IMR-90 (cell line): Measurements from ENCODE around the gene LEPR. TPM values are rescaled to one million over a fixed set of nuclear protein-coding genes. Genes with fewer than 3 reads are reported as not detected.

Experiments used
- ATAC-seq: fragments of 200-7000 bp; cut with Tn5 transposase; 2 replicates; pipeline ENCODE4 v1.9.1; 2020; ENCODE audit warnings: low read depth, mild to moderate bottlenecking, moderate library complexity
- BruUV-seq: library from RNA; stranded (reverse); fragments of 400-500 nt; replicated peaks from 2 replicates; lab custom pipeline; 2021; lab: Mats Ljungman, UMichigan
- CTCF ChIA-PET: fragments of 300-600 bp; formaldehyde crosslinking; extraction: SDS; loops from one replicate; lab custom pipeline; 2021; ENCODE audit warnings: antibody characterized with exemption; lab: Yijun Ruan, JAX
- POLR2A ChIA-PET: fragments of 300-600 bp; sonication (Branson Sonifier 250); formaldehyde crosslinking; loops from one replicate; lab custom pipeline; 2022; ENCODE audit warnings: antibody characterized with exemption; ENCODE audit not compliant: unreplicated experiment; lab: Charles Lee
- DNase-seq: peaks from one replicate; pipeline ENCODE4 v3.0.0; 2013
- H2AFZ ChIP-seq: replicated peaks from 2 replicates; pipeline ENCODE3; 2013; ENCODE audit warnings: low read length, mild to moderate bottlenecking; ENCODE audit not compliant: poor library complexity
- H2AK5ac ChIP-seq: 2 replicates; pipeline ENCODE4 v1.6.1; 2013; ENCODE audit warnings: low read depth, low read length, inconsistent platforms
- H2AK9ac ChIP-seq: replicated peaks from 2 replicates; pipeline ENCODE3; 2013; ENCODE audit warnings: mild to moderate bottlenecking, low read depth, low read length, moderate library complexity; ENCODE audit not compliant: poor library complexity
- H2BK120ac ChIP-seq: 2 replicates; pipeline ENCODE4 v1.6.1; 2013; ENCODE audit warnings: low read depth, low read length, inconsistent platforms
- H2BK15ac ChIP-seq: 3 replicates; pipeline ENCODE4 v1.6.1; 2013; ENCODE audit warnings: low read depth, low read length, inconsistent platforms
- H2BK20ac ChIP-seq: 2 replicates; pipeline ENCODE4 v1.6.1; 2013; ENCODE audit warnings: low read depth, mild to moderate bottlenecking, inconsistent platforms, low read length, moderate library complexity
- H2BK5ac ChIP-seq: 2 replicates; pipeline ENCODE4 v1.6.1; 2013; ENCODE audit warnings: mild to moderate bottlenecking, low read depth, low read length, inconsistent platforms; ENCODE audit not compliant: poor library complexity, severe bottlenecking
- H3K14ac ChIP-seq: replicated peaks from 2 replicates; pipeline ENCODE4 v1.6.1; 2013; ENCODE audit warnings: low read depth, low read length, inconsistent platforms
- H3K18ac ChIP-seq: 2 replicates; pipeline ENCODE4 v1.6.1; 2013; ENCODE audit warnings: low read depth, low read length, control low read depth
- H3K23ac ChIP-seq: 2 replicates; pipeline ENCODE4 v1.6.1; 2013; ENCODE audit warnings: low read depth, low read length, inconsistent platforms
- H3K27ac ChIP-seq: 2 replicates; pipeline ENCODE4 v1.5.1; 2013; ENCODE audit warnings: mild to moderate bottlenecking, control low read depth, low read length; ENCODE audit not compliant: insufficient read depth
- H3K27me3 ChIP-seq: 2 replicates; pipeline ENCODE4 v1.6.1; 2013; ENCODE audit warnings: low read length; ENCODE audit not compliant: control insufficient read depth, insufficient read depth
- H3K36me3 ChIP-seq: 2 replicates; pipeline ENCODE4 v1.6.1; 2013; ENCODE audit warnings: low read length, mixed read lengths; ENCODE audit not compliant: control insufficient read depth, insufficient read depth
- H3K4ac ChIP-seq: 2 replicates; pipeline ENCODE4 v1.6.1; 2013; ENCODE audit warnings: low read depth, low read length, inconsistent platforms
- H3K4me1 ChIP-seq: 2 replicates; pipeline ENCODE4 v1.6.1; 2013; ENCODE audit warnings: low read length, mixed read lengths; ENCODE audit not compliant: control insufficient read depth, insufficient read depth
- H3K4me2 ChIP-seq: 2 replicates; pipeline ENCODE4 v1.6.1; 2013; ENCODE audit warnings: low read depth, mild to moderate bottlenecking, control low read depth, low read length, moderate library complexity
- H3K4me3 ChIP-seq: 2 replicates; pipeline ENCODE4 v1.5.1; 2013; ENCODE audit warnings: low read depth, mild to moderate bottlenecking, control low read depth, low read length, moderate library complexity; ENCODE audit not compliant: insufficient read depth
- H3K56ac ChIP-seq: 2 replicates; pipeline ENCODE4 v1.6.1; 2013; ENCODE audit warnings: low read length, inconsistent platforms; ENCODE audit not compliant: insufficient read depth; ENCODE audit errors: extremely low read depth
- H3K79me1 ChIP-seq, 2 experiments: 2 replicates each; pipeline ENCODE4 v1.6.1; 2013; ENCODE audit warnings: low read length in 2 of 2, inconsistent platforms in 1 of 2, low read depth in 1 of 2
- H3K9ac ChIP-seq: 2 replicates; pipeline ENCODE4 v1.6.1; 2013; ENCODE audit warnings: low read depth, low read length, control low read depth
- H3K9me1 ChIP-seq: 2 replicates; pipeline ENCODE4 v1.6.1; 2013; ENCODE audit warnings: low read length, inconsistent platforms; ENCODE audit not compliant: insufficient read depth
- H3K9me3 ChIP-seq: 2 replicates; pipeline ENCODE4 v1.6.1; 2013; ENCODE audit warnings: low read length; ENCODE audit not compliant: control insufficient read depth, insufficient read depth
- H4K20me1 ChIP-seq: 2 replicates; pipeline ENCODE4 v1.6.1; 2013; ENCODE audit warnings: low read length, inconsistent platforms; ENCODE audit not compliant: insufficient read depth
- H4K5ac ChIP-seq: 2 replicates; pipeline ENCODE4 v1.6.1; 2013; ENCODE audit warnings: mild to moderate bottlenecking, low read depth, low read length, control low read depth
- H4K8ac ChIP-seq, 2 experiments: 2 replicates each; pipeline ENCODE4 v1.6.1; 2013; ENCODE audit warnings: low read depth in 2 of 2, low read length in 2 of 2, control low read depth in 1 of 2, inconsistent platforms in 1 of 2
- H4K91ac ChIP-seq: 2 replicates; pipeline ENCODE4 v1.6.1; 2013; ENCODE audit warnings: low read depth, low read length, inconsistent platforms; ENCODE audit not compliant: insufficient read depth
- CEBPB ChIP-seq: IDR thresholded peaks from 2 replicates; pipeline ENCODE4 v1.6.1; 2012; ENCODE audit warnings: low read depth, low read length, improper control_type of control experiment
- MAFK ChIP-seq: IDR thresholded peaks from 2 replicates; pipeline ENCODE4 v1.6.1; 2012; ENCODE audit warnings: low read depth, low read length, improper control_type of control experiment
- MAZ ChIP-seq: IDR thresholded peaks from 2 replicates; pipeline ENCODE4 v1.6.1; 2012; ENCODE audit warnings: low read depth, mild to moderate bottlenecking, low read length, improper control_type of control experiment, moderate library complexity, borderline replicate concordance
- USF2 ChIP-seq: fragments of 150-350 bp; IDR thresholded peaks from 2 replicates; pipeline ENCODE4 v1.6.1; 2017; ENCODE audit warnings: mild to moderate bottlenecking, antibody characterized with exemption, low read length, low read depth
- WGBS, 2 experiments: methylation state at CpG; one replicate each; pipeline versions ENCODE4 v1.1.5 to v1.1.7; 2013; ENCODE audit warnings: missing lambda C conversion rate in 2 of 2; ENCODE audit not compliant: insufficient read length in 1 of 2; ENCODE audit errors: extremely low coverage in 2 of 2; 5-methylcytosine and 5-hydroxymethylcytosine counted together
- dilution Hi-C: fragments of 300-500 bp; cut with HindIII; formaldehyde crosslinking; loops from one replicate; pipeline ENCODE4 v1.14.3; 2018; ENCODE audit warnings: low sequenced_read_pairs; ENCODE audit not compliant: unreplicated experiment
- in situ Hi-C: fragments of 300-500 bp; cut with MboI; formaldehyde crosslinking; loops from 3 replicates; pipeline ENCODE4 v1.14.3; 2019; ENCODE audit warnings: low sequenced_read_pairs, inconsistent platforms, mixed read lengths
- intact Hi-C: fragments of 100-400 bp; cut with micrococcal nuclease; formaldehyde crosslinking; loops from 2 replicates; pipeline ENCODE4 v1.10.0; 2022
- polyA plus RNA-seq, 3 experiments: library from polyadenylated mRNA; depleted of rRNA; stranded (reverse); fragments of >200 nt; gene quantifications; 2 replicates each; pipeline ENCODE4 v1.2.3, GENCODE V29; 2012; ENCODE audit warnings: low replicate concordance in 1 of 3
- total RNA-seq: library from RNA; depleted of rRNA; stranded (reverse); fragments of >200 nt; gene quantifications from 2 replicates; pipeline ENCODE4 v1.2.3, GENCODE V29; 2012

LEPR gene
- total and polyA plus RNA-seq, 2 of the 4 experiments (the other 2 are of a cell fraction): 2.1 to 8.8 TPM

GRCh38 chr1:65412256-65412983, 8.0 kb upstream of the LEPR start (continued):
- TF ChIP-seq MAZ: no peak

DNA sequence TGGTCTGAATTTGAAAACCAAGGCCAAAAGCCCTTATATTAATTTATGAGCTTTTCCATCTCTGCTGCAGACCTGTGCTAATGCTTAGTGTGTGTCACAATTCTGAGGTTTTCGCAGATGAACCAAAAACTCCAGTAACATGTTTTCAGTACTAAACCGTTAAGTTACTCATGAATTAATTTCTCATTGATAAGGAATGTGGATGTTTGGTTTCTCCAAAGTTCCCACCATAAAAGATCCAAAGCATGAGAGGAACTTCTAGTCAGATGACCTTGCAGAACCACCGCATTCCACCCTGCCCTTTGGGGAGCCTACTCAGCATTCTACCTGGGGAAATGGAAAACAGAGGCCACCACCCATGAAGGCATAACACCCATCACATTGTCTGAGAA, 7.5 kb upstream of the LEPR start:
- BruUV-seq: no TSS peak
- intact Hi-C loops (no loop called here), in situ Hi-C loops (no loop called here), dilution Hi-C loops (no loop called here)
- peaks cover 2% of the 10 kb centered on the region; the same call in 1 of the 2 replicates for H3K4me1 ChIP-seq
- H3K14ac ChIP-seq: no peak overlapping the region; the same call in 1 of the 2 replicates
- H3K4me2 ChIP-seq: no peak overlapping the region
- CTCF ChIA-PET: interaction anchor here (1.1 kb wide), 1 partner anchor 11 kb away, joined by 5 read pairs; no protein-coding TSS in a partner anchor
- H3K4me3 ChIP-seq: no peak overlapping the region
- no peak overlapping the region for H3K27ac ChIP-seq
- POLR2A ChIA-PET: interaction anchor here (0.7 kb wide), 1 partner anchor 10 kb away, joined by 3 read pairs; no protein-coding TSS in a partner anchor
- no peak overlapping the region for H3K9ac ChIP-seq
- H3K27me3 ChIP-seq: no peaks in the 10 kb centered on the region
- H3K79me1 ChIP-seq: no peaks in the 10 kb centered on the region
- no peak for ATAC-seq
- no peaks in the 10 kb centered on the region for H3K36me3 ChIP-seq
- no peak overlapping the region for H3K4ac ChIP-seq
- DNase-seq: peak; percentile 56
- no peaks in the 10 kb centered on the region for H3K9me1 ChIP-seq
- H4K8ac ChIP-seq: no peak overlapping the region
- WGBS, 2 experiments: no CpG with 5 or more reads among the region's 3 CpGs
- TF ChIP-seq USF2 (no peak), CEBPB (0 out of 2 replicates have a peak, but pooled peaks have one; percentile 16), MAFK (peak; percentile 8; the same call in 1 of the 2 replicates)
- no peak overlapping the region for H2BK5ac ChIP-seq
- H2AK5ac ChIP-seq: no peak overlapping the region
- H2BK15ac ChIP-seq: no peak overlapping the region
- H2AK9ac ChIP-seq: no peak overlapping the region
- H4K91ac ChIP-seq: no peak overlapping the region
- H3K9me3 ChIP-seq: no peaks in the 10 kb centered on the region
- H4K20me1 ChIP-seq: no peaks in the 10 kb centered on the region
- H3K56ac ChIP-seq: no peak overlapping the region
- no peak overlapping the region for H4K5ac ChIP-seq
- no peak overlapping the region for H2BK20ac ChIP-seq
- H2AFZ ChIP-seq: no peak overlapping the region
- no peak overlapping the region for H3K18ac ChIP-seq
- no peak overlapping the region for H2BK120ac ChIP-seq
- H3K23ac ChIP-seq: no peak overlapping the region
